IPS DF 6.9 (cell line): ENCODE measurements around the gene TPP1.
A peak's percentile ranks its signal among the peaks of the same experiment; 100 is the strongest.

Source experiments
- DNase-seq: peaks from one replicate; pipeline ENCODE4 v3.0.0-alpha.2; 2013; ENCODE audit warnings: low read depth, low spot score
- H3K27ac ChIP-seq: one replicate; pipeline ENCODE4 v1.5.1; 2013; ENCODE audit warnings: low read length, control low read depth
- H3K27me3 ChIP-seq: 2 replicates; pipeline ENCODE4 v1.6.1; 2013; ENCODE audit warnings: mild to moderate bottlenecking, low read length; ENCODE audit not compliant: control insufficient read depth, insufficient read depth
- H3K36me3 ChIP-seq: 2 replicates; pipeline ENCODE4 v1.6.1; 2013; ENCODE audit warnings: low read length; ENCODE audit not compliant: control insufficient read depth, insufficient read depth
- H3K4me1 ChIP-seq: 2 replicates; pipeline ENCODE4 v1.6.1; 2013; ENCODE audit warnings: low read length; ENCODE audit not compliant: control insufficient read depth, insufficient read depth
- H3K4me3 ChIP-seq: 2 replicates; pipeline ENCODE4 v1.5.1; 2013; ENCODE audit warnings: mild to moderate bottlenecking, low read length
- H3K9me3 ChIP-seq: 2 replicates; pipeline ENCODE4 v1.6.1; 2013; ENCODE audit warnings: low read length, inconsistent platforms; ENCODE audit not compliant: control insufficient read depth, insufficient read depth
- WGBS: extraction: QIAGEN DNeasy Blood & Tissue Kit; methylation state at CpG from one replicate; pipeline ENCODE4 v1.1.7; 2013; ENCODE audit warnings: mixed read lengths, missing lambda C conversion rate; ENCODE audit not compliant: insufficient read length, insufficient coverage; 5-methylcytosine and 5-hydroxymethylcytosine counted together

The TPP1 gene

GRCh38 chr11:6603287-6604080 lies 15.7 kb downstream of the TPP1 start, which contains the start of the genes ILK and RRP8:
ILK (plus strand) TSS chr11:6603774; CDS start chr11:6604272, 498 bp downstream.
RRP8 (minus strand) TSS chr11:6603616; CDS start chr11:6603502, 114 bp downstream.
- H3K36me3 ChIP-seq: peaks cover 18% of the 10 kb centered on the region; the same call in 1 of the 2 replicates
- WGBS: no CpG with 5 or more reads among the region's 72 CpGs
- peaks cover 2% of the 10 kb centered on the region; the same call in 1 of the 2 replicates for H3K4me1 ChIP-seq

GRCh38 chr11:6602096-6602940 lies 16.9 kb downstream of the TPP1 start:
- peaks cover 11% of the 10 kb centered on the region; the same call in 1 of the 2 replicates for H3K36me3 ChIP-seq
- no peaks in the 10 kb centered on the region for H3K27me3 ChIP-seq
- no peak for DNase-seq
- H3K4me1 ChIP-seq: 0 out of 2 replicates have a peak, but pooled peaks cover 2% of the 10 kb centered on the region
- H3K27ac ChIP-seq: no peak overlapping the region
- H3K9me3 ChIP-seq: no peaks in the 10 kb centered on the region
- peak overlapping the region; percentile 81; the same call in 1 of the 2 replicates for H3K4me3 ChIP-seq
- WGBS: no CpG with 5 or more reads among the region's 7 CpGs

More at GRCh38 chr11:6603287-6604080, 15.7 kb downstream of the TPP1 start, which contains the start of the genes ILK and RRP8:
- DNase-seq: no peak
- Histone ChIP-seq H3K4me3 (peak within 1 kb of the TSS; percentile 81), H3K9me3 (no peaks in the 10 kb centered on the region), H3K27me3 (no peaks in the 10 kb centered on the region), H3K27ac (no peak within 1 kb of the TSS)

GRCh38 chr11:6601041-6601461 lies 18.2 kb downstream of the TPP1 start:
- no CpG with 5 or more reads among the region's 13 CpGs for WGBS
- Histone ChIP-seq H3K27me3 (no peaks in the 10 kb centered on the region), H3K9me3 (no peaks in the 10 kb centered on the region), H3K4me3 (no peak overlapping the region), H3K27ac (no peak overlapping the region), H3K4me1 (no peaks in the 10 kb centered on the region), H3K36me3 (peaks cover 11% of the 10 kb centered on the region; the same call in 1 of the 2 replicates)
- no peak for DNase-seq

GRCh38 chr11:6599881-6600390 lies 19.3 kb downstream of the TPP1 start:
- Histone ChIP-seq H3K4me3 (no peak overlapping the region), H3K27ac (no peak overlapping the region), H3K4me1 (no peaks in the 10 kb centered on the region), H3K27me3 (no peaks in the 10 kb centered on the region), H3K9me3 (no peaks in the 10 kb centered on the region), H3K36me3 (peaks cover 11% of the 10 kb centered on the region; the same call in 1 of the 2 replicates)
- no peak for DNase-seq
- WGBS: no CpG with 5 or more reads among the region's 2 CpGs

GRCh38 chr11:6599449-6599848 lies 19.8 kb downstream of the TPP1 start:
- DNase-seq: no peak
- Histone ChIP-seq H3K27ac (no peak overlapping the region), H3K4me1 (no peaks in the 10 kb centered on the region), H3K9me3 (no peaks in the 10 kb centered on the region), H3K36me3 (peaks cover 11% of the 10 kb centered on the region; the same call in 1 of the 2 replicates), H3K4me3 (no peak overlapping the region), H3K27me3 (no peaks in the 10 kb centered on the region)
- no CpG with 5 or more reads among the region's 1 CpG for WGBS

GRCh38 chr11:6598555-6598954 lies 20.7 kb downstream of the TPP1 start:
- Histone ChIP-seq H3K27me3 (no peaks in the 10 kb centered on the region), H3K4me3 (no peak overlapping the region), H3K27ac (no peak overlapping the region), H3K9me3 (no peaks in the 10 kb centered on the region), H3K36me3 (peaks cover 11% of the 10 kb centered on the region; the same call in 1 of the 2 replicates), H3K4me1 (no peaks in the 10 kb centered on the region)
- WGBS: no CpG with 5 or more reads among the region's 3 CpGs
- DNase-seq: no peak

- WGBS: 100% methylated on average over 1 of the region's 5 CpGs
- no peak for DNase-seq
- Histone ChIP-seq H3K27ac (no peak overlapping the region), H3K4me3 (no peak overlapping the region), H3K27me3 (no peaks in the 10 kb centered on the region), H3K36me3 (peaks cover 11% of the 10 kb centered on the region; the same call in 1 of the 2 replicates), H3K4me1 (no peaks in the 10 kb centered on the region), H3K9me3 (peaks cover 1% of the 10 kb centered on the region; the same call in 1 of the 2 replicates)
Measured at GRCh38 chr11:6596239-6596877, 22.9 kb downstream of the TPP1 start.

- no peaks in the 10 kb centered on the region for H3K36me3 ChIP-seq
- H3K27ac ChIP-seq: no peak overlapping the region
- H3K4me1 ChIP-seq: no peaks in the 10 kb centered on the region
- no peak overlapping the region for H3K4me3 ChIP-seq
- no peaks in the 10 kb centered on the region for H3K27me3 ChIP-seq
- no CpG with 5 or more reads among the region's 3 CpGs for WGBS
- DNase-seq: no peak
- peaks cover 1% of the 10 kb centered on the region; the same call in 1 of the 2 replicates for H3K9me3 ChIP-seq
Measured at GRCh38 chr11:6594142-6594768, 25.0 kb downstream of the TPP1 start.

- Histone ChIP-seq H3K36me3 (no peaks in the 10 kb centered on the region), H3K4me3 (no peak overlapping the region), H3K27me3 (no peaks in the 10 kb centered on the region), H3K4me1 (no peaks in the 10 kb centered on the region), H3K9me3 (no peaks in the 10 kb centered on the region), H3K27ac (no peak overlapping the region)
- DNase-seq: no peak
- WGBS: no CpG with 5 or more reads among the region's 1 CpG
Measured at GRCh38 chr11:6588018-6588417, 31.2 kb downstream of the TPP1 start.
